Keratinocyte (primary cell): ENCODE data around the gene PRR15. TPM values are rescaled to one million over a fixed set of nuclear protein-coding genes. Genes with fewer than 3 reads are reported as not detected.

Experiments
- DNase-seq: peaks from one replicate; pipeline ENCODE4 v3.0.0-alpha.2; 2011; ENCODE audit warnings: low read depth, missing footprints, low spot score
- FAIRE-seq: peaks from 2 replicates; lab custom pipeline; 2011; peaks lifted over from hg19 to GRCh38; lab: Jason Lieb, UNC
- H2AFZ ChIP-seq: 2 replicates; pipeline ENCODE4 v1.6.0; 2012; ENCODE audit warnings: low read length, control low read depth, inconsistent platforms; ENCODE audit not compliant: control insufficient read depth
- H3K27ac ChIP-seq: 2 replicates; pipeline ENCODE4 v1.5.1; 2011; ENCODE audit warnings: low read length; ENCODE audit not compliant: control insufficient read depth, insufficient read depth
- H3K27me3 ChIP-seq: 3 replicates; pipeline ENCODE4 v1.6.0; 2011; ENCODE audit warnings: low read length; ENCODE audit not compliant: control insufficient read depth, insufficient read depth; ENCODE audit errors: extremely low read depth
- H3K36me3 ChIP-seq, 2 experiments: 2 replicates in 1 of 2; 3 replicates in 1 of 2; pipeline ENCODE4 v1.5.1; 2011; ENCODE audit warnings: low read length in 2 of 2, mild to moderate bottlenecking in 1 of 2; ENCODE audit not compliant: control insufficient read depth in 2 of 2, insufficient read depth in 2 of 2; ENCODE audit errors: extremely low read depth in 1 of 2
- H3K4me1 ChIP-seq: 3 replicates; pipeline ENCODE4 v1.5.1; 2011; ENCODE audit warnings: low read length; ENCODE audit not compliant: control insufficient read depth, insufficient read depth; ENCODE audit errors: extremely low read depth
- H3K4me2 ChIP-seq: 3 replicates; pipeline ENCODE4 v1.6.0; 2011; ENCODE audit warnings: low read depth, low read length; ENCODE audit not compliant: control insufficient read depth, insufficient read depth; ENCODE audit errors: extremely low read depth
- H3K4me3 ChIP-seq, 3 experiments: fragments of 200-600 bp in 1 of 3; sonication (generic) in 1 of 3; 2 replicates in 2 of 3; 3 replicates in 1 of 3; pipeline ENCODE4 v1.5.1; 2011 to 2016; ENCODE audit warnings: low read length in 3 of 3, mild to moderate bottlenecking in 3 of 3, control low read depth in 2 of 3, inconsistent platforms in 1 of 3, low read depth in 1 of 3, mixed read lengths in 1 of 3, mixed run types in 1 of 3, moderate library complexity in 1 of 3; ENCODE audit not compliant: control insufficient read depth in 2 of 3, insufficient read depth in 2 of 3; ENCODE audit errors: extremely low read depth in 1 of 3
- H3K79me2 ChIP-seq: 2 replicates; pipeline ENCODE4 v1.6.0; 2012; ENCODE audit warnings: low read length; ENCODE audit not compliant: control insufficient read depth, insufficient read depth
- H3K9ac ChIP-seq: 3 replicates; pipeline ENCODE4 v1.6.0; 2011; ENCODE audit warnings: low read length; ENCODE audit not compliant: control insufficient read depth, insufficient read depth; ENCODE audit errors: extremely low read depth
- H3K9me1 ChIP-seq: 3 replicates; pipeline ENCODE4 v1.6.0; 2011; ENCODE audit warnings: low read length; ENCODE audit not compliant: control insufficient read depth, insufficient read depth; ENCODE audit errors: extremely low read depth
- H3K9me3 ChIP-seq: 2 replicates; pipeline ENCODE4 v1.5.1; 2012; ENCODE audit warnings: low read depth, low read length; ENCODE audit not compliant: control insufficient read depth
- H4K20me1 ChIP-seq: 3 replicates; pipeline ENCODE4 v1.6.0; 2011; ENCODE audit warnings: low read length; ENCODE audit not compliant: control insufficient read depth, insufficient read depth; ENCODE audit errors: extremely low read depth
- EZH2 ChIP-seq: IDR thresholded peaks from one replicate; pipeline ENCODE4 v1.6.1; 2012; ENCODE audit warnings: inconsistent platforms, mild to moderate bottlenecking, low read length, moderate library complexity
- dilution Hi-C: fragments of 300-500 bp; cut with MboI; formaldehyde crosslinking; loops from one replicate; pipeline ENCODE4 v1.7.0; 2020; ENCODE audit warnings: low sequenced_read_pairs; ENCODE audit not compliant: extremely low pct_ligation_motif_present
- polyA plus RNA-seq, 5 experiments: library from polyadenylated mRNA; depleted of rRNA in 3 of 5; stranded (reverse) in 3 of 5; stranded (forward) in 1 of 5; unstranded in 1 of 5; fragments of >200 nt; gene quantifications; 1 replicate in 1 of 5; 2 replicates in 3 of 5; 3 replicates in 1 of 5; pipeline versions ENCODE4 v1.2.1 to v1.2.3, GENCODE V29; 2011 to 2012; ENCODE audit warnings: missing spikeins in 2 of 5, low read depth in 1 of 5, low replicate concordance in 1 of 5
- TF ChIP-seq, protein P1 (sequence below), 3 experiments: IDR thresholded peaks in 1 of 3; conservative IDR thresholded peaks in 1 of 3; optimal IDR thresholded peaks in 1 of 3; 2 replicates in 2 of 3; 3 replicates in 1 of 3; pipeline versions ENCODE3 to v1.5.1; 2011; ENCODE audit warnings: low read length in 3 of 3, mild to moderate bottlenecking in 3 of 3, moderate library complexity in 2 of 3, control low read depth in 1 of 3, inconsistent platforms in 1 of 3; ENCODE audit not compliant: insufficient read depth in 2 of 3; ENCODE audit errors: extremely low read depth in 1 of 3

PRR15 gene
- polyA plus RNA-seq, 1 donor (not counting 4 experiments of a cell fraction or from before 2014, with no cell fraction given): 1.8 TPM

DNA sequence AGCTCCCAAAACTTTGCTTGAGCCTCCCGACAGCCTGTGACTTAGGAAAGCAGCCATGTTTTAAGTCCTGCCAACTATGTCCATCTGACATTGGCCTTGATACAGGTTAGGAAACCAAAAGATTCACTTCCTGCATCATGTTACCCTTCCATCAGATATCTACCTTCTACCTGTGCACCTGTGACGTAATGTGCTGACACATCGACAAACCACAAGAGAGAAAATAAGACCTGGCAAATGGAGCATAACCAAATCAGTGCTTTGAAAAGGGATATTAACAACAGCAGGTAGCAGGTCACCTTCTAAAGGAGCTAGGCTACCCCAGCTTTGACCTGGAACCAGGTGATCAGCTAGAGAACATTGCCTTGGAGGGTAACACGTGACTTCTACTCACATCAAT is 14.8 kb upstream of the PRR15 start:
- TF ChIP-seq EZH2: no peak
- TF ChIP-seq, protein P1, sequence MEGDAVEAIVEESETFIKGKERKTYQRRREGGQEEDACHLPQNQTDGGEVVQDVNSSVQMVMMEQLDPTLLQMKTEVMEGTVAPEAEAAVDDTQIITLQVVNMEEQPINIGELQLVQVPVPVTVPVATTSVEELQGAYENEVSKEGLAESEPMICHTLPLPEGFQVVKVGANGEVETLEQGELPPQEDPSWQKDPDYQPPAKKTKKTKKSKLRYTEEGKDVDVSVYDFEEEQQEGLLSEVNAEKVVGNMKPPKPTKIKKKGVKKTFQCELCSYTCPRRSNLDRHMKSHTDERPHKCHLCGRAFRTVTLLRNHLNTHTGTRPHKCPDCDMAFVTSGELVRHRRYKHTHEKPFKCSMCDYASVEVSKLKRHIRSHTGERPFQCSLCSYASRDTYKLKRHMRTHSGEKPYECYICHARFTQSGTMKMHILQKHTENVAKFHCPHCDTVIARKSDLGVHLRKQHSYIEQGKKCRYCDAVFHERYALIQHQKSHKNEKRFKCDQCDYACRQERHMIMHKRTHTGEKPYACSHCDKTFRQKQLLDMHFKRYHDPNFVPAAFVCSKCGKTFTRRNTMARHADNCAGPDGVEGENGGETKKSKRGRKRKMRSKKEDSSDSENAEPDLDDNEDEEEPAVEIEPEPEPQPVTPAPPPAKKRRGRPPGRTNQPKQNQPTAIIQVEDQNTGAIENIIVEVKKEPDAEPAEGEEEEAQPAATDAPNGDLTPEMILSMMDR (optimal IDR thresholded peaks at IDR 0.05 in 1 of 3, IDR thresholded peaks at IDR 0.05 in 1 of 3, conservative IDR thresholded peaks at IDR 0.05 in 1 of 3; ENCODE audit: extremely low read depth in 1 of 3, insufficient read depth in 2 of 3, low read length in 3 of 3): no peak
- H3K4me1 ChIP-seq: no peaks in the 10 kb centered on the region
- H4K20me1 ChIP-seq: peaks cover 3% of the 10 kb centered on the region
- H2AFZ ChIP-seq: no peak overlapping the region
- H3K79me2 ChIP-seq: no peaks in the 10 kb centered on the region
- no peak overlapping the region for H3K4me3 ChIP-seq
- no peak overlapping the region for H3K4me2 ChIP-seq
- H3K27me3 ChIP-seq: no peaks in the 10 kb centered on the region
- DNase-seq (no peak), FAIRE-seq (no peak)
- no peaks in the 10 kb centered on the region for H3K36me3 ChIP-seq
- H3K9me3 ChIP-seq: no peaks in the 10 kb centered on the region
- H3K27ac ChIP-seq: no peak overlapping the region
- dilution Hi-C loops: no loop called here
- H3K9me1 ChIP-seq: no peaks in the 10 kb centered on the region
- no peak overlapping the region for H3K9ac ChIP-seq

DNA sequence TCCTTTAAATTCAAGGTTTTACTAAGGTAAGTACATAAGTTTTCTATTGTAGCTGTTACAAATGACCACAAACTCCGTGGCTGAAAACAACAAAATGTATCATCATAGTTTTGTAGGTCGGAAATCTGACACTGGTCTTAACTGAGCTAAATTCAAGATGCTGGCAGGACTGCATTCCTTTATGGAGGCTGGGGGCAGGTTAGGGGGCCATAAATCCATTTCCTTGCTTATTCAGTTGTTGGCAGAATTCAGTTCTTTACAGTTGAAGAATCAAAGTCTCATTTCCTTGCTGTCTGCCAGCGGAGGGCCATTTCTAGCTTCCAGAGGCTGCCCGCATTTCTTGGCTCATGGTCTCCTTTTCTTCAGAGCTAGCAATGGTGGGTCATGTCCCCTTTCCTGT is 11.2 kb upstream of the PRR15 start:
- dilution Hi-C loops: no loop called here
- FAIRE-seq (no peak), DNase-seq (no peak)
- H3K9me1 ChIP-seq: no peaks in the 10 kb centered on the region
- H3K9ac ChIP-seq: no peak overlapping the region
- H3K4me2 ChIP-seq: no peak overlapping the region
- H3K9me3 ChIP-seq: no peaks in the 10 kb centered on the region
- no peaks in the 10 kb centered on the region for H3K4me1 ChIP-seq
- H2AFZ ChIP-seq: no peak overlapping the region
- H4K20me1 ChIP-seq: peaks cover 3% of the 10 kb centered on the region
- H3K4me3 ChIP-seq: no peak overlapping the region
- H3K27me3 ChIP-seq: no peaks in the 10 kb centered on the region
- TF ChIP-seq EZH2: no peak
- TF ChIP-seq, protein P1 (optimal IDR thresholded peaks at IDR 0.05 in 1 of 3, IDR thresholded peaks at IDR 0.05 in 1 of 3, conservative IDR thresholded peaks at IDR 0.05 in 1 of 3; ENCODE audit: extremely low read depth in 1 of 3, insufficient read depth in 2 of 3, low read length in 3 of 3): no peak
- no peak overlapping the region for H3K27ac ChIP-seq
- H3K36me3 ChIP-seq: no peaks in the 10 kb centered on the region
- no peaks in the 10 kb centered on the region for H3K79me2 ChIP-seq
